PC-3 (cell line): ENCODE results near the gene PDGFC. TPM values are rescaled to one million over a fixed set of nuclear protein-coding genes. Genes with fewer than 3 reads are reported as not detected.

Experiments
- ATAC-seq: fragments of 200-7000 bp; cut with Tn5 transposase; 2 replicates; pipeline ENCODE4 v1.9.1; 2020; ENCODE audit warnings: mild to moderate bottlenecking, moderate library complexity
- BruUV-seq: library from RNA; stranded (reverse); fragments of 400-500 nt; replicated peaks from 2 replicates; lab custom pipeline; 2021; lab: Mats Ljungman, UMichigan
- CTCF ChIA-PET: fragments of 300-600 bp; sonication (Branson Sonifier 250); formaldehyde crosslinking; loops from one replicate; lab custom pipeline; 2022; ENCODE audit warnings: antibody characterized with exemption; lab: Charles Lee
- POLR2A ChIA-PET: fragments of 300-600 bp; sonication (Branson Sonifier 250); formaldehyde crosslinking; loops from one replicate; lab custom pipeline; 2022; ENCODE audit warnings: antibody characterized with exemption; ENCODE audit not compliant: unreplicated experiment; lab: Charles Lee
- DNase-seq: peaks from one replicate; pipeline ENCODE4 v3.0.0-alpha.2; 2015
- H2AFZ ChIP-seq: fragments of 300-600 bp; sonication (generic); 2 replicates; pipeline ENCODE4 v1.6.0; 2016; ENCODE audit warnings: antibody characterized with exemption, low read length
- H3F3A ChIP-seq: fragments of 300-600 bp; sonication (generic); one replicate; pipeline ENCODE4 v1.6.0; 2017; ENCODE audit warnings: antibody characterized with exemption, low read length, control low read depth, mild to moderate bottlenecking; ENCODE audit not compliant: unreplicated experiment
- H3K27ac ChIP-seq: fragments of 300-600 bp; sonication (generic); 2 replicates; pipeline ENCODE4 v1.5.1; 2016; ENCODE audit warnings: mild to moderate bottlenecking, low read length
- H3K27me3 ChIP-seq: fragments of 300-600 bp; sonication (generic); 2 replicates; pipeline ENCODE4 v1.6.1; 2016; ENCODE audit warnings: low read length, mixed read lengths
- H3K36me3 ChIP-seq: fragments of 300-600 bp; sonication (generic); 2 replicates; pipeline ENCODE4 v1.6.1; 2016; ENCODE audit warnings: low read depth, mixed run types, low read length, mixed read lengths
- H3K4me1 ChIP-seq: fragments of 300-600 bp; sonication (generic); 2 replicates; pipeline ENCODE4 v1.5.1; 2016; ENCODE audit warnings: low read length; ENCODE audit not compliant: insufficient read depth
- H3K4me2 ChIP-seq: fragments of 300-600 bp; sonication (generic); 2 replicates; pipeline ENCODE4 v1.6.0; 2016; ENCODE audit warnings: low read length
- H3K4me3 ChIP-seq: fragments of 300-600 bp; sonication (generic); 2 replicates; pipeline ENCODE4 v1.5.1; 2016; ENCODE audit warnings: mild to moderate bottlenecking, low read length, mixed read lengths
- H3K79me2 ChIP-seq: fragments of 300-600 bp; sonication (generic); 2 replicates; pipeline ENCODE4 v1.6.1; 2017; ENCODE audit warnings: low read length, mixed read lengths
- H3K9ac ChIP-seq: fragments of 300-600 bp; sonication (generic); 2 replicates; pipeline ENCODE4 v1.6.0; 2016; ENCODE audit warnings: mild to moderate bottlenecking, low read length
- H3K9me2 ChIP-seq: fragments of 300-600 bp; sonication (generic); replicated peaks from 2 replicates; pipeline ENCODE4 v1.6.1; 2016; ENCODE audit warnings: mixed run types, low read length, mixed read lengths
- H3K9me3 ChIP-seq: fragments of 300-600 bp; sonication (generic); 2 replicates; pipeline ENCODE4 v1.6.1; 2016; ENCODE audit warnings: low read length, mixed read lengths
- H4K20me1 ChIP-seq: fragments of 300-600 bp; sonication (generic); 2 replicates; pipeline ENCODE4 v1.6.1; 2016; ENCODE audit warnings: low read length, mixed read lengths
- CTCF ChIP-seq: fragments of 300-600 bp; sonication (generic); conservative IDR thresholded peaks from 2 replicates; pipeline ENCODE4 v1.5.1; 2017; ENCODE audit warnings: antibody characterized with exemption, low read depth, mild to moderate bottlenecking, low read length
- EZH2 ChIP-seq: fragments of 300-600 bp; sonication (generic); IDR thresholded peaks from one replicate; pipeline ENCODE4 v1.6.1; 2017; ENCODE audit warnings: antibody characterized with exemption, mild to moderate bottlenecking, low read length; ENCODE audit not compliant: unreplicated experiment
- EZH2phosphoT487 ChIP-seq: fragments of 300-600 bp; sonication (generic); IDR thresholded peaks from 2 replicates; pipeline ENCODE4 v1.6.1; 2018; ENCODE audit warnings: mild to moderate bottlenecking, antibody characterized with exemption, low read length, borderline replicate concordance
- intact Hi-C: fragments of 100-400 bp; cut with micrococcal nuclease; formaldehyde crosslinking; loops from 2 replicates; pipeline ENCODE4 v1.9.0; 2023
- total RNA-seq: library from RNA; depleted of rRNA; stranded (reverse); fragments of >200 nt; gene quantifications from 2 replicates; pipeline ENCODE4 v1.2.3, GENCODE V29; 2014

Gene PDGFC
- total RNA-seq, 1 experiment from 2014 or later: 23.0 TPM

- Histone ChIP-seq H3K27ac (no peak overlapping the region), H3K9me2 (no peaks in the 10 kb centered on the region), H4K20me1 (no peaks in the 10 kb centered on the region), H3F3A (no peaks in the 10 kb centered on the region), H3K4me1 (peaks cover 20% of the 10 kb centered on the region; the same call in 1 of the 2 replicates), H2AFZ (no peak overlapping the region), H3K4me3 (no peak overlapping the region), H3K4me2 (no peak overlapping the region), H3K9me3 (no peaks in the 10 kb centered on the region), H3K9ac (no peak overlapping the region), H3K36me3 (peaks cover 4% of the 10 kb centered on the region; the same call in 1 of the 2 replicates), H3K79me2 (peaks cover 28% of the 10 kb centered on the region), H3K27me3 (no peaks in the 10 kb centered on the region)
- ATAC-seq (no peak), DNase-seq (no peak)
- ChIA-PET CTCF (no interaction called here), POLR2A (no interaction called here)
- intact Hi-C loops: no loop called here
- TF ChIP-seq CTCF (no peak), EZH2 (no peak), EZH2phosphoT487 (no peak)
- BruUV-seq: no TSS peak
Observed at GRCh38 chr4:156909010-156909409, 62.6 kb downstream of the PDGFC start.

- Histone ChIP-seq H3K27me3 (no peaks in the 10 kb centered on the region), H3K36me3 (no peaks in the 10 kb centered on the region), H3F3A (no peaks in the 10 kb centered on the region), H3K4me3 (no peak overlapping the region), H2AFZ (no peak overlapping the region), H3K79me2 (peaks cover 31% of the 10 kb centered on the region), H3K4me2 (no peak overlapping the region), H3K27ac (no peak overlapping the region), H3K9me3 (no peaks in the 10 kb centered on the region), H3K9me2 (no peaks in the 10 kb centered on the region), H3K4me1 (peaks cover 20% of the 10 kb centered on the region; the same call in 1 of the 2 replicates), H3K9ac (no peak overlapping the region), H4K20me1 (no peaks in the 10 kb centered on the region)
- ATAC-seq (peak; percentile 42), DNase-seq (peak; percentile 18)
- BruUV-seq: no TSS peak
- intact Hi-C loops: no loop called here
- POLR2A ChIA-PET: no interaction called here
- CTCF ChIA-PET: no interaction called here
- TF ChIP-seq EZH2 (no peak), CTCF (no peak)
Observed at GRCh38 chr4:156906325-156906724, 65.3 kb downstream of the PDGFC start.

GRCh38 chr4:156901871-156902270 lies 69.7 kb downstream of the PDGFC start:
- H3K79me2 ChIP-seq: peaks cover 30% of the 10 kb centered on the region
- intact Hi-C loops: no loop called here
- H3K27me3 ChIP-seq: no peaks in the 10 kb centered on the region
- ATAC-seq: peak; percentile 43; the same call in 1 of the 2 replicates
- peaks cover 19% of the 10 kb centered on the region; the same call in 1 of the 2 replicates for H3K4me1 ChIP-seq
- POLR2A ChIA-PET: no interaction called here
- no peak overlapping the region for H3K4me3 ChIP-seq
- H3K9ac ChIP-seq: no peak overlapping the region
- no peak overlapping the region for H3K4me2 ChIP-seq
- BruUV-seq: no TSS peak
- H3F3A ChIP-seq: no peaks in the 10 kb centered on the region
- H3K27ac ChIP-seq: no peak overlapping the region
- no peaks in the 10 kb centered on the region for H3K36me3 ChIP-seq
- CTCF ChIA-PET: no interaction called here
- no peak overlapping the region for H2AFZ ChIP-seq
- no peaks in the 10 kb centered on the region for H4K20me1 ChIP-seq
- peak; percentile 4 for DNase-seq
- TF ChIP-seq CTCF (no peak), EZH2phosphoT487 (no peak), EZH2 (no peak)
- no peaks in the 10 kb centered on the region for H3K9me2 ChIP-seq
- H3K9me3 ChIP-seq: no peaks in the 10 kb centered on the region
